Thyroid gland (tissue), 4 donors: ENCODE measurements around the gene CD300A.

Experiments used
- POLR2A ChIP-seq, 2 donors: fragments of 450-650 bp; IDR thresholded peaks; one replicate each; pipeline ENCODE4 v1.6.1; 2017; ENCODE audit warnings: antibody characterized with exemption in 2 of 2, mild to moderate bottlenecking in 2 of 2, moderate library complexity in 1 of 2
- TF ChIP-seq, protein P1 (sequence below), 6 experiments: fragments of 200-600 bp in 3 of 6; fragments of 450-650 bp in 3 of 6; sonication (generic) in 3 of 6; IDR thresholded peaks; one replicate each; pipeline ENCODE4 v1.5.1; 2016 to 2019; ENCODE audit warnings: antibody characterized with exemption in 6 of 6, mild to moderate bottlenecking in 2 of 6, inconsistent platforms in 1 of 6, moderate library complexity in 1 of 6

DNA sequence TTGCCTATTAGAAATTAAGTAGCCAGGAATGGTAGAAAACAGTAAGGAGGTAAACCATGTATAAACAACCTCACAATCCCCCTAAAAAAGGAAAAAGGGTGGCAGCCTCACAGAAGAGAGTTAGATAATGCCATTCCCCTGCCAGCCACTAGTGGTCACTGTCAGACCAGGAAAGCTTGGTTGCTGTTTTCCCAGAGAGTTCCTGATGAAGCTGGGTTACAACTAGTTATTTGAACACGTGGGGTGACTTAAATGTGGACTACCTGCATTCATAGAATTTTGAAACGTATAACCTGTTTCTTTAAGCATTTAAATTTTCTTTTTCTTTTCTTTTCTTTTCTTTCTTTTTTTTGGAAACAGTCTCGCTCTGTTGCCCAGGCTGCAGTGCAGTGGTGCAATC is 28.7 kb upstream of the CD300A start:
- no peak for TF ChIP-seq POLR2A (IDR thresholded peaks at IDR 0.05)
- TF ChIP-seq, protein P1, sequence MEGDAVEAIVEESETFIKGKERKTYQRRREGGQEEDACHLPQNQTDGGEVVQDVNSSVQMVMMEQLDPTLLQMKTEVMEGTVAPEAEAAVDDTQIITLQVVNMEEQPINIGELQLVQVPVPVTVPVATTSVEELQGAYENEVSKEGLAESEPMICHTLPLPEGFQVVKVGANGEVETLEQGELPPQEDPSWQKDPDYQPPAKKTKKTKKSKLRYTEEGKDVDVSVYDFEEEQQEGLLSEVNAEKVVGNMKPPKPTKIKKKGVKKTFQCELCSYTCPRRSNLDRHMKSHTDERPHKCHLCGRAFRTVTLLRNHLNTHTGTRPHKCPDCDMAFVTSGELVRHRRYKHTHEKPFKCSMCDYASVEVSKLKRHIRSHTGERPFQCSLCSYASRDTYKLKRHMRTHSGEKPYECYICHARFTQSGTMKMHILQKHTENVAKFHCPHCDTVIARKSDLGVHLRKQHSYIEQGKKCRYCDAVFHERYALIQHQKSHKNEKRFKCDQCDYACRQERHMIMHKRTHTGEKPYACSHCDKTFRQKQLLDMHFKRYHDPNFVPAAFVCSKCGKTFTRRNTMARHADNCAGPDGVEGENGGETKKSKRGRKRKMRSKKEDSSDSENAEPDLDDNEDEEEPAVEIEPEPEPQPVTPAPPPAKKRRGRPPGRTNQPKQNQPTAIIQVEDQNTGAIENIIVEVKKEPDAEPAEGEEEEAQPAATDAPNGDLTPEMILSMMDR (IDR thresholded peaks at IDR 0.05): peak; percentile 28 to 75 (median 67)
